Measurements from ENCODE around the gene LIN9.
"Not testable (repeated sequence)": the region's sequence is repeated elsewhere in the genome, so short reads cannot be mapped to it uniquely, and the experiment has no call there.

DNA sequence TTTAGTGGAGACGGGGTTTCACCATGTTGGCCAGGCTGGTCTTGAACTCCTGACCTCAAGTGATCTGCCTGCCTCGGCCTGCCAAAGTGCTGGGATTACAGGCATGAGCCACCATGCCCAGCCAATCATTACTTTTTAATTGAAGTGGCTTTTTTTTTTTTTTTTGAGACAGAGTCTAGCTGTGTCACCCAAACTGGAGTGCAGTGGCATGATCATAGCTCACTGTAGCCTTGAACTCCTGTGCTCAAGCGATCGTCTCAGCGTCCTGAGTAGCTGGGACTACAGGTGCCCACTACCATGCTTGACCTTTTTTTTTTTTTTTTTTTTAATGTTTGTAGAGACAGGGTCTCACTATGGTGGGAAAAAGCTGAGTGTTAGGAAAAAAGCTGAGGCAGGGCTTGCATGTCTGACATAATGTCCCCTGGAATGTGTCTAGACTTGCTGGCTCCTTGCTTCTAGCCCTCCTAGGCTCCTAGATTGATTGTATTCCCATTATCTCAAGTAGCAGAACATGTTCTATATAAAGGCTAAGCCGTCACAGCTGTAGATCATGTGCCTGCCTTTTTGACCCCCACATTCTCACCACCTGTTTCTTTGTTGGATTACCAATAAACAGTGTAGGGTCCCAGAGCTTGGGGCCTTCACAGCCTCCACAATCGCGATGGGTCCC lies 36.6 kb downstream of the LIN9 start:
- not testable (repeated sequence) for TF ChIP-seq CTCF (IDR thresholded peaks at IDR 0.05; ENCODE audit: insufficient read depth, low read length, poor library complexity, severe bottlenecking); EZH2phosphoT487 (conservative IDR thresholded peaks at IDR 0.05; ENCODE audit: low read length)

All from SU-DHL-6 (cell line).